Activated naive CD8-positive, alpha-beta T cell treated with anti-CD3 and anti-CD28 coated beads, Interleukin-2, amount 50 U/mL, for 24 hours (primary cell): ENCODE measurements around the gene TH.

Experiments
- ATAC-seq: fragments of 150-1000 bp; cut with Tn5 transposase; one replicate; pipeline ENCODE4 v1.10.0; 2021
- DNase-seq: peaks from one replicate; pipeline ENCODE4 v3.0.0; 2021
- H3K27ac Mint-ChIP-seq: one replicate; pipeline ENCODE4 v1.8.0; 2021; ENCODE audit warnings: mild to moderate bottlenecking, mixed read lengths
- H3K27me3 Mint-ChIP-seq: one replicate; pipeline ENCODE4 v1.8.0; 2021; ENCODE audit warnings: mixed read lengths
- H3K36me3 Mint-ChIP-seq: one replicate; pipeline ENCODE4 v1.8.0; 2021; ENCODE audit warnings: low read depth, mixed read lengths
- H3K4me1 Mint-ChIP-seq: one replicate; pipeline ENCODE4 v1.8.0; 2021; ENCODE audit warnings: mixed read lengths
- H3K4me3 Mint-ChIP-seq: one replicate; pipeline ENCODE4 v1.8.0; 2021; ENCODE audit warnings: mild to moderate bottlenecking, moderate library complexity, mixed read lengths
- H3K9me3 Mint-ChIP-seq: one replicate; pipeline ENCODE4 v1.8.0; 2021; ENCODE audit warnings: mixed read lengths

The TH gene

GRCh38 chr11:2171591-2172003, at the start of gene TH:
TH (minus strand) TSS chr11:2171815; CDS start chr11:2171786, 29 bp downstream.
- DNase-seq, result no peak
- H3K27ac Mint-ChIP-seq, result no peak within 1 kb of the TSS
- no peaks in the 10 kb centered on the region for H3K4me1 Mint-ChIP-seq
- H3K27me3 Mint-ChIP-seq, result no peaks in the 10 kb centered on the region
- no peak within 1 kb of the TSS for H3K4me3 Mint-ChIP-seq
- H3K9me3 Mint-ChIP-seq, result no peaks in the 10 kb centered on the region
- ATAC-seq, result no peak
- H3K36me3 Mint-ChIP-seq, result no peaks in the 10 kb centered on the region

DNA sequence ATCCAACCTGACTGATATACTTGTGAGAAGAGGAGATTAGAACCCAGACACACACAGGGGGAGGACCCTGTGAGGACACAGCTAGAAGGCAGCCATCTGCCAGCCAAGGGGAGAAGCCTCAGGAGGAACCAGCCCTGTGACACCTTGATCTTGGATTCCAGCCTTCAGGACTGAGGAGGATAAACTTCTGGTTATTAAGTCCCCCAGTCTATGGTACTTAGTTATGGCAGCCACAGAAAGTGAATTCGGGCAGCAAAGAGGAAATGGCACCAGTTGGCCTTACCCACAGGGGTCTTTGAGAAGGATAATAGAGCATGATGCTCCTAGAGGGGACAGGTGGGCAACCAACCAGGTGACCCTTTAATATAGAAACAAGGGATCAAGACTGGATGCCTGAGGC, 49.4 kb upstream of the TH start:
- DNase-seq (no peak), ATAC-seq (no peak)
- Mint-ChIP-seq H3K36me3 (peaks cover 3% of the 10 kb centered on the region), H3K27ac (no peak overlapping the region), H3K9me3 (peaks cover 10% of the 10 kb centered on the region), H3K4me3 (no peak overlapping the region), H3K27me3 (peaks cover 12% of the 10 kb centered on the region), H3K4me1 (no peaks in the 10 kb centered on the region)

GRCh38 chr11:2220173-2220771, 48.7 kb upstream of the TH start:
- Mint-ChIP-seq H3K4me3 (no peak overlapping the region), H3K27me3 (peaks cover 12% of the 10 kb centered on the region), H3K4me1 (no peaks in the 10 kb centered on the region), H3K36me3 (peaks cover 3% of the 10 kb centered on the region), H3K27ac (no peak overlapping the region), H3K9me3 (peaks cover 10% of the 10 kb centered on the region)
- DNase-seq, result no peak
- ATAC-seq, result no peak

GRCh38 chr11:2219318-2220017, 47.9 kb upstream of the TH start:
- peaks cover 3% of the 10 kb centered on the region for H3K36me3 Mint-ChIP-seq
- no peak overlapping the region for H3K4me3 Mint-ChIP-seq
- ATAC-seq (no peak), DNase-seq (no peak)
- peaks cover 11% of the 10 kb centered on the region for H3K27me3 Mint-ChIP-seq
- H3K4me1 Mint-ChIP-seq, result peaks cover under 1% of the 10 kb centered on the region
- no peak overlapping the region for H3K27ac Mint-ChIP-seq
- H3K9me3 Mint-ChIP-seq, result peaks cover 9% of the 10 kb centered on the region

DNA sequence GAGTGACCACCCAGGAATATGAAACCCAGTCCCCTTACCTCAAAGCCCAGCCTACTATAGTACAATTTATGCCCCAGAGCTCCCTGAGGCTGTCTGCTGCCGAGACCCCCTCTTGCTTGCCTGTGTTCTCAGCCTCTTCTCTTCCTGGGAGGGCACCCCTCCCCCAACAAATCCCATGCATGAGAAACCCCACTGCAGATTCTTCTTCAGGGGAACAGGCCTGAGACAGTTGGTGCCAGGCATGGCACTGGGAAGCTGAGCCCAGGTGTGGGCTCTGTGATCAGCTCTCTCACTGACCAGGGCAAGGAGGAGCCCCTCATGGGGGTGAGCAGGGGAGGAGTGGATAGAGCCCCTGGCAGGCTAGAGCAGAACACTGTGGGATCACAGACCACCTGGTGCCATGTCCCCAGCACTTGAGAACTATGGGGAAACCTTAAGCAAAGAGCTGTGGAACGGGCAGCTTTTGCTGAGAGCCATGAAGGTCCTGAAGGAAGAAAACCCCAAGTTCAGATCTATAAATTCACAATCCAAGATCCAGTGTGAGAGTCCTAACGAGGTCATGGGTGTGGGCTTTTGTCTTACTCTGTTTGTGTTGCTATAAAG, 46.5 kb upstream of the TH start:
- peaks cover 11% of the 10 kb centered on the region for H3K4me1 Mint-ChIP-seq
- ATAC-seq, result no peak
- H3K9me3 Mint-ChIP-seq, result no peaks in the 10 kb centered on the region
- H3K36me3 Mint-ChIP-seq, result no peaks in the 10 kb centered on the region
- H3K27me3 Mint-ChIP-seq, result peaks cover 4% of the 10 kb centered on the region
- no peak overlapping the region for H3K4me3 Mint-ChIP-seq
- H3K27ac Mint-ChIP-seq, result no peak overlapping the region
- no peak for DNase-seq

- Mint-ChIP-seq H3K36me3 (no peaks in the 10 kb centered on the region), H3K27me3 (peaks cover 3% of the 10 kb centered on the region), H3K4me3 (no peak overlapping the region), H3K4me1 (peaks cover 13% of the 10 kb centered on the region), H3K9me3 (no peaks in the 10 kb centered on the region), H3K27ac (no peak overlapping the region)
- no peak for ATAC-seq
- DNase-seq, result no peak
Observed at GRCh38 chr11:2217211-2218030, 45.8 kb upstream of the TH start.

- ATAC-seq (no peak), DNase-seq (no peak)
- Mint-ChIP-seq H3K9me3 (no peaks in the 10 kb centered on the region), H3K27me3 (no peaks in the 10 kb centered on the region), H3K4me3 (no peak overlapping the region), H3K36me3 (no peaks in the 10 kb centered on the region), H3K27ac (no peak overlapping the region), H3K4me1 (peaks cover 13% of the 10 kb centered on the region)
Observed at GRCh38 chr11:2216400-2217064, 44.9 kb upstream of the TH start.

GRCh38 chr11:2215561-2216399, 44.2 kb upstream of the TH start:
- H3K27me3 Mint-ChIP-seq, result no peaks in the 10 kb centered on the region
- ATAC-seq (no peak), DNase-seq (no peak)
- no peaks in the 10 kb centered on the region for H3K36me3 Mint-ChIP-seq
- H3K4me3 Mint-ChIP-seq, result no peak overlapping the region
- no peak overlapping the region for H3K27ac Mint-ChIP-seq
- peaks cover 13% of the 10 kb centered on the region for H3K4me1 Mint-ChIP-seq
- no peaks in the 10 kb centered on the region for H3K9me3 Mint-ChIP-seq

DNA sequence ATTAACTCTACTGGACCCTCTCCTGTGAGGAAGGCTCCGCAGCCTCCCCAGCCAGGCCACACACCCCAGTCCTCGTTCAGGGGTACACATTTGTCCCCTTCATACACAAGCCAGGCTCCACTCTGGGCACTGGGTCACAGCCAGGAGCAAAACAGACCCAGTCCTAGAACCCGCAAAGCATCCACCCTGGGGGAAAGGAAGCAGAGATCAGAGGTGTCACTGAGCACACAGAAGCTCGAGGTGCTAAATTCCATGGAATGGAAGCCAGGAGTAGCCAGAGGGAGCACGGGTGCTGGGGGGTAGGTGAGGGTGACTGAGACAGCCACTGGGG, 43.6 kb upstream of the TH start:
- H3K27me3 Mint-ChIP-seq, result no peaks in the 10 kb centered on the region
- no peak overlapping the region for H3K27ac Mint-ChIP-seq

GRCh38 chr11:2214527-2215229, 43.1 kb upstream of the TH start:
- H3K4me1 Mint-ChIP-seq, result peaks cover 13% of the 10 kb centered on the region

More for the DNA sequence above, 43.6 kb upstream of the TH start:
- DNase-seq, result no peak
- Mint-ChIP-seq H3K36me3 (no peaks in the 10 kb centered on the region), H3K9me3 (no peaks in the 10 kb centered on the region), H3K4me3 (no peak overlapping the region), H3K4me1 (peaks cover 13% of the 10 kb centered on the region)
- ATAC-seq, result no peak

GRCh38 chr11:2213890-2214526, 42.4 kb upstream of the TH start:
- Mint-ChIP-seq H3K4me3 (peak overlapping the region; percentile 27), H3K9me3 (no peaks in the 10 kb centered on the region), H3K27ac (peak overlapping the region; percentile 52), H3K36me3 (no peaks in the 10 kb centered on the region), H3K27me3 (no peaks in the 10 kb centered on the region), H3K4me1 (peaks cover 13% of the 10 kb centered on the region)
- DNase-seq (peak; percentile 0), ATAC-seq (no peak)

More at GRCh38 chr11:2214527-2215229, 43.1 kb upstream of the TH start:
- H3K9me3 Mint-ChIP-seq, result no peaks in the 10 kb centered on the region
- H3K27ac Mint-ChIP-seq, result no peak overlapping the region
- DNase-seq (no peak), ATAC-seq (no peak)
- H3K4me3 Mint-ChIP-seq, result no peak overlapping the region
- no peaks in the 10 kb centered on the region for H3K36me3 Mint-ChIP-seq
- H3K27me3 Mint-ChIP-seq, result no peaks in the 10 kb centered on the region

DNA sequence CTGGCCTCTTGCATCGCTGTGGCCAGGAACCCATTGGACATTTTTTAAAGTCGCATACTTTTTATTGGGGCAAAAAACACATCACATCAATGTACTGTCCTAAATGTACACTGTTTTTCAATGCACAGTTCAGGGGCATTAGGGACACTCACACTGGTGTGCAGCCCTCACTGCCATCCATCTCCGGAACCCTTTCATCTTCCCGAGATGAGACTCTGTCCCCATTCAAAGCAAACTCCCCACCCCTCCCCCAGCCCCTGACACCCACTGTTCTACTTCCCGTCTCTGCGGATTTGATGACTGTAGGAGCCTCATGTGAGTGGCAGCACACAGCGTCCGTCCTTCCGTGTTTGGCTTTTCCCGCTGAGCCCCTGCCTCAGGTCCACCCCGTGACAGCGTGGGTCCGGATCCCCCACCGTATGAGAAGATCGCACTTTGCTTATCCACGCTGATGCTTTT, 41.8 kb upstream of the TH start:
- H3K27ac Mint-ChIP-seq, result peak overlapping the region; percentile 52
- DNase-seq, result peak; percentile 45
- H3K4me3 Mint-ChIP-seq, result peak overlapping the region; percentile 27

More for the DNA sequence above, 41.8 kb upstream of the TH start:
- Mint-ChIP-seq H3K27me3 (no peaks in the 10 kb centered on the region), H3K36me3 (no peaks in the 10 kb centered on the region), H3K4me1 (peaks cover 13% of the 10 kb centered on the region), H3K9me3 (no peaks in the 10 kb centered on the region)
- peak; percentile 34 for ATAC-seq
